ENCODE data around the gene CNNM3.

GRCh38 chr2:96844405-96844808 lies 28.3 kb downstream of the CNNM3 start:
- no peak for TF ChIP-seq ZFX (IDR thresholded peaks at IDR 0.05)
- TF ChIP-seq CTCF (conservative IDR thresholded peaks at IDR 0.05) = no peak

Measured in C4-2B (cell line).